Stimulated activated CD8-positive, alpha-beta memory T cell treated with anti-CD3 and anti-CD28 coated beads, Interleukin-2, amount 100 ng/mL, for 48 hours (primary cell): ENCODE results near the gene PHLDA1.
"Not testable (repeated sequence)": the region's sequence is repeated elsewhere in the genome, so short reads cannot be mapped to it uniquely, and the experiment has no call there.

Source experiments
- DNase-seq, 2 donors: peaks; one replicate each; pipeline ENCODE4 v3.0.0-alpha.2; 2020; ENCODE audit warnings: low read depth in 2 of 2

The PHLDA1 gene

DNA sequence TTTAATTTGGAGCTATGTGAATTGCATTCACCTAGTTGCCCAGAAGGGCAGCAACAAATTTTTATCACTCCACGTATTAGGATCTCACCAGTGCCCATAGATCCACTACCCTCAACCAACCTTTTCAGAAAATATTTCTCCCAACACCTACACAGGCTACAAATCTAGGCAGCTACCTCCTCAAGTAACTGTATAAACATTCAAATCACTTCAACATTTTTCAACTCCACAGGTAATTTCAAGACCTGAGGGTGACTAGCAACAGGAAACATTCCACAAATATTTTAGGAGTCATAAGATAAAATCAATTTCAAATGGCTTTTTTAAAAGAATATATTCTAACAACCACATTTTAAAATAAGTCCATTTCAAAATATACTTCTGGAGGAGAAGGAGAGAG lies 12.9 kb downstream of the PHLDA1 start:
- DNase-seq = no peak

DNA sequence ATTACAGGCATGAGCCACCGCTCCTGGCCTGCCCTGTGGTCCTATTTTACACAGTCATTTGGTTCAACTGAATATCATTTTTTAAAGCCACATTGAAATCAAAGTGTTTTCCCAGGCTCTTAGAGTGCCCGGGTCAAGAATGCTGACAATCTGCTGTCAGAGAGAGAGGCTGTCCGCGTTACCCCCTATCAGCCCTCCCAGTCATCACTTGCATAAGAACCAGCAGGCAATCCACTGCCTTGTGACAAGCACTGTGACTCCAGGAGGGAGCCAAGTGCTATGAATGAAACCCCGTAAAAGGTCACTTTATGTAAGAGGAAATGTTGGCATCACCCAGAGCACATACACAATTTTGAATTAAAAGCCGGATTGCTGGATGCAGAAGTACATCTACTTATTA lies 13.5 kb downstream of the PHLDA1 start:
- no peak for DNase-seq

DNA sequence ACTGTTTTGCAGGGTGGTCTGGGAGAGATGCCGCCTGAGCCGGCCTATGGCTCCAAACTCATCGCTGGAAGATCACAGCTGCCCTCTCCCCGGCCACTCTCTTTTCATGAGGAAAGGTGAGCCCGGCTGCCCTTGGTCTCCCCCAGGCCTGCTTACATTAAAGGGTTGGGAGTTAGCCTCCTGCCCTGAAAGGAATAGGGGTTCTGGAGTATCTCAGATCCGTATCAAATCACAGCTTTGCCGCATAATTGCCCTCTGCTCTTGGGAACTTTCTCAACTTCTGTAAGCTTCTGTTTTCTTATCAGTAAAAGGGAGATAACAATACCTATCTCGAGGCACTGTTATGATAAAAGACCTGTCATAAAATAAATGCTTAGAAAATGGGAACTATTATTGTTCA lies 17.6 kb downstream of the PHLDA1 start:
- no peak for DNase-seq

DNA sequence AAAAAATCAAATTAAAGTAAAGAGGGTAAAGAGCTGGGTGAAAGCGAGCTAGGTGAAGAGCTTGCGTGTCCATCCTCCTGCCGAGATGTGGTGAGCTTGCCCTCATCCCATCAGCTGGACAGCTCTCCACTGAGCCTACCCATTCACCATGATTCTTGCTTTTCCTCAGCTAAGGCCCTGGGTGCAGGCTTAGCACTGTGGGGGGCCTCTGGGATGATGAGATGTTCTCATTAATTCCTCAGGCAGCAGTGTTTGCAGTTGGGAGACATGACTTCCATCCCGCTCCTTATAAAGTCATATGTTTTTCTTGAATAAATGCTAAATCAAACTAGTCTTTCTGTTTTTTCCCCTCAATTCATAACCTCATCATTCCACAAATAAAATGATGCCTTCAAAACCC lies 18.0 kb downstream of the PHLDA1 start:
- no peak for DNase-seq

DNA sequence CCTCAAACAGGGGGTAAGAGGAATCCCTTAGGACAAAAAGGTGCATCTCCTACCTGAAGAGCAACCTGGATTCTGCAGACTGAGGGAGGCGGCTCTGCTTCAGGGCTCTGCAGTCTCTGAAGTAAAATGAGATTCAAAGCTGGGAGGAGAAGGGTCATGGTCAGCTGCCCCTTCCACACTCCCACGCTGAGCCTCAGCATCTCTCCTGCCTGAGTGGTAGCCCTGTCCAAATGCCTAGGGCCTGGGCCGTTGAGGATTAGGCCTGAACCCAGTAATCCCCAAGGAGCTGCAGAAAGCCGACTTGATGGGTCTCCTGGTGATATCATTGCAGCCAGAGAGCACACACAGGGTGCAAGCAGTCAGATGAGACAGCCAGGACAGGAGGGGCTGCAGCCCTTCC lies 18.9 kb downstream of the PHLDA1 start:
- DNase-seq = no peak

DNA sequence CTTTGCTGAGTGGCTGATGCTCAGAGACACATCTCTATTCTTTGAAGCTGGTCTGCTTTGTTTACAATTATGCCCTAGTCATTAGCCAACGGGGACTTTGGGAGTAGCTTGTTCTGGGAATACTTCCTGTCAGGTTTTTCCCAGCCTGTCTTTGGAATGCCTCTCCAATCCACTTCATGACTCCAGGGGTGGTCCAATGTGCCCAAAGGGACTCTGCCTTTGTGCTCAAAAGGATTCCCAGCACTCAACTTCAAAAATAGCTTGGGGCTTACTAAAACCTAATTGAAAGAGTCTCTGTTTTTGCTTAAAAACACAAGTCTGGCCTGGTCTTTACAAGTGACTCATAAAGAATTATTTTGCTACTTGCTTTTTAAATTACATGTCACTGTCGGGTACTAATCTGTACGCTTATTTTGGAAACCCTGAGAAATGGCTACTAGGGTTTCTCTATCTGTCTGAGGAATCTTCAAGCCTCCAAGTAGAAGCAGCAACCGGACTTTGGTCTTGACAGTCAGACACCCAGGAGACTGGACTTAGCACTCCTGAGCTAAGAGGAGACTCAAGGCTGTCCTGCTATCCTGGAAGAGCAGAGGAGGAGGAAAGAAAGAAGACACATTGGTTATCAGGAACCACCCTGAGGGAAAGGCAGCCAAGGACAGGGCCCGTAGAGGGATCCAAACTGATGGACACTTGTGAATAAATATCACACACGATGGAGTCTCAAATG lies 20.7 kb downstream of the PHLDA1 start:
- DNase-seq = no peak

DNA sequence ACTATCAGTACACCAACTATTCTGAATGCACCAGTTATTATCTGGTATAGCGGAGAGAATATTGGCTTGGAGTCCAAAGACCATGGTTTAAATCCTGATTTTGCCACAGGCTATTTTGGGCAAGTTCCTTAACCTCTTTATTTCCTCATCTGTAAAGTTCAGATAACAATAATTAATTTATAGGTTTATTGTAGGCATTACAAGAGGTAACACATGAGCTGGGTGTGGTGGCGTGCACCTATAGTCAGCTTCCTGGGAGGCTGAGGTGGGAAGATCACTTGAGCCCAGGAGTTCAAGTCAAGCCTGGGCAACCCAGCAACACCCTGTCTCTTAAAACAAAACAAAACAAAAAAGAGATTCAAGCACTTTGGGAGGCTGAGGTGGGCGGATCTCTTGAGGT lies 23.1 kb downstream of the PHLDA1 start:
- DNase-seq = no peak

DNA sequence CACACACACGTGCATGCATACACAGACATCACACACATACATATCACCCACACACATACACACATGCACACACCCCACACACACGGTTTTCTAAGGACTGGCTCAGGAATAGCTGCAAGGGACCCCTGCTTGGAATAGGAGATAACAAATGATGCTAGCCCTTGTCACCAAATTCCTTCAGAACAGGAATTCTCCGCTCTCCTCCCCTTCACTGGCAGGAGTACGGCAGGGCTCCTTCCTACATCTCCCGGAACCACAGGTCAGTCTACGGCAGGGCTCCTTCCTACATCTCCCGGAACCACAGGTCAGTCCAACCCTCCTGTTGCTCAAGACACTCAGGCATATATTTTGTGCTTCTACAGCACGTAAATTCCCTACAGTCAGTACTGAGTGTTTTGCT lies 23.9 kb downstream of the PHLDA1 start:
- DNase-seq = no peak

DNA sequence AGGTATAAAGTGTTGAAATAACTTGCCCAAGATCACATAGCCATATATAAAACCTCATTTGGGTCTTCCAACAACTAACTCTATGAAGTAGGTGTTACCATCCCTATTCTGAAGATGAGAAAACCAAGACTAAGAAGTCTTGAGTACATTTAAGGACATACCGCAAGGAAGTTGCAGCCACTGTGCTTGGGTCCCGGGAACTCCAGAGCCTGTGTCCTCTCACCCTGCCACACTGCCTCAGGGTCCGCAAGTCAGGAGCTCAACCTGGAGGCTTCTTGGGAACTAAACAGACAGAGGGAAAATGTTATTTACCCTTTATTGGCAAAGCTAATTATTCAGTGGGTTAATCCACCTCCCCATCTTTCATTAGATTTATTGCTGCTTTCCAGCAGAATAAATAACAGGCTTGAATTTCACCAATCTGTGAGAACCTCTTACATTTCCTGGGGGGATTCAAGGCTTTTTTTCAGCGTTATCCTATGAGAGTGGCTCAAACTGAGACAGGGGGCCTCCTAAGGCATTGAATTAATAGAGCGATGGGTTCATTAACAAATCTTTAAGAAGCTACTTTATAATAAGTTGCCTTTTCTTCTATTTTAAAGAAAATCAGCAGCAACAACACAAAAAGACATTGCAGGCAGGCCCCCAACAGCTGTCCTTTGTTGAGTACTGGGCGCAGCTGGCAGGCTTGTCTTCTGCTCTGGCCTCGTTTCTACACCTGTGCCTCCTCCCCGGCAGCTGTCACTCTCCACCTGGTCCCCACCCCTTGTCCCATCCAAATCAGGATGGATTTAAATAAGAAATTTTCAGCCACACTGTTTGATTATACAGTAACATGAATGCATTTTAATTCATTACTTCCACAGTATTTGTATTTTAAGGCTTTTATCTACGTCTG lies 25.3 kb downstream of the PHLDA1 start:
- no peak for DNase-seq

DNA sequence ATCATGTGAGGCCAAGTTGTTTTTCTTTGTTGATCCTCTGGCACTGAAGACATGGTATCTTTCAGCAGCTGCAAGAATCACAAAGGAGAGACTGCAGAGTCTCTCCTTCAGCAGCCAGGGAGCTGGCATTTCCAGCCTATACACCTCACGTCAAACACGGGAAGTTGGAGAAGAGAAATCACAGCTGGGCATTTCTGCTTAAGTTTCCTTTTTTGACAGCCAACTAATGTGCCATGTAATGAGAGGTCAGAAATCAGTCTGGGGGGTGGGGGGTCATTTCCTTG lies 28.3 kb downstream of the PHLDA1 start:
- DNase-seq = no peak

DNA sequence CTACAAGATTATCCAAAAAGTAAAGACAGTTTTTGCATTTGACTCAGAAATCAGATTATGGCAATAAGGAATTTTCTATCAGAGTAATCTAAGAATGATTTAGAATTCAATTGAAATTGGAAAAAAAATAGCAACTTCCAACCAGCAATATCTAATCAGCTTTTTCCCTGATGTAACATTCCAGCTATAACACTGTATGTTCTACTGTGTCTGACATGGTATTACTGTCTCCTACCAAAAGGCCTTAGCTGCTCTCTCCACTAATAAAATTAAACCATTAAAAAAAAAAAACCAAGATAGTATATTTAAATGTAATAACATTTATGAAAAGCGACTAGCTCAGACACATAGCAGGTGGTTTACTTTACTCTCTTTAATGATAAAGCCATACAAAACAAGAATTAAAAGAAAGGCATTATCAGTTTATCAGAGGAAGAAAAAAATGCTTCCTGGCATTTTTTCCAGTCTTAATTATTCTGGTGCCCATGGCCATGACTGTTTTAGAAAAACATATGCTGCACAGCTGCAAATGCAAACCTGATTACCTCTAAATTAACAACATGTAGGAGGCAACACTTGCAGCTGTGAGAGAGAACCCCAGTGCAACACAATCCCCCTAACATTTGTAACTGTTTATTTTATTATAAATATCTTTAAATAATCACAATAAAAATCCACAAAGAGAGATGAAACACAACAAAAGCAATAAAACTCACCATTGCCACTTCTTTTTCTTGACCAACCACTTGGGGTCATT lies 28.8 kb downstream of the PHLDA1 start:
- DNase-seq = no peak

DNA sequence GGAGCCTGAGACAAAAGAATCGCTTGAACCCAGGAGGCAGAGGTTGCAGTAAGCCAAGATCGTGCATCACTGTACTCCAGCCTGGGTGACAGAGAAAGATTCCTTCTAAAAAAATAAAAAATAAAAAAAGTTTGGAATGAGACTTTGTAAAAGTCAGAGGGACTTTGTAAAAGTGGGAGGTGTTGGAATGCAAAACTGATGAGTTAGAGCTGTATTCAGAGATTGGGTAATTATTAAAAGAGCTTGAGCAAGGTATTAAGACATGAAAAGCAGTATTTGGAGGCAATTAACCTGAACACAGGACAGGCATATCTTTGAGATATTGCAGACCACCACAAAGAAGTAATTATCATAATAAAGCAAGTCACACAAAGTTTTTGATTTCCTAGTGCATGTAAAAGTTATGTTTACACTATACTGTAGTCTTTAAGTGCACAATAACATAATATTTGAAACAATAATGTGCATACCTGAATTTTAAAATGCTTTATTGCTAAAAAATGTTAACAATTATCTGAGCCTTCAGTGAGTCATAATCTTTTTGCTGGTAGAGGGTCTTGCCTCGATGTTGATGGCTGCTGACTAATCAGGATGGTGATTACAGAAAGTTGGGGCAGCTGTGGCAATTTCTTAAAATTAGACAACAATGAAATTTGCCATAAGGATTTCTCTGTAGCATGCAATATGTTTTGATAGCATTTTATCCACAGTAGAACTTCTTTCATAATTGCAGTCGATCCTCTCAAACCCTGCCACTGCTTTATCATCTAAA lies 33.1 kb downstream of the PHLDA1 start:
- no peak for DNase-seq

DNA sequence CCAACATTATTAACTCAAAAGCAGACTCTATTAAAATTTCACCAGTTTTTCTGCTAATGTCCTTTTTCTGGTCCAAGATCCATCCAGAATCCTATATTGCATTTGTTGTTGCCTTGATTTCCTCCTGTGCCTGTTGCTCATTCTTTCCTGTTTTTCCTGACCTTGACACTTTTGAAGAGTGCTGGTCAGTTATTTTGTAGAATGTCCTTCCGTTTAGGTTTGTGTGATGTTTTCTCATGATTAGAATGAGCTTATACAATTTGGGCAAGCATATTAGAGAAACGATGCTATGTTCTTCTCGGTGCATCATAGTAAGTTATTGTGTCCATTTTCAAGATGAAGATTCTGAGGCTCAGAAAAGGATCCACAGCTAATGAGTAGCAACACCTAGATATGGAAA lies 33.9 kb downstream of the PHLDA1 start:
- no peak for DNase-seq

DNA sequence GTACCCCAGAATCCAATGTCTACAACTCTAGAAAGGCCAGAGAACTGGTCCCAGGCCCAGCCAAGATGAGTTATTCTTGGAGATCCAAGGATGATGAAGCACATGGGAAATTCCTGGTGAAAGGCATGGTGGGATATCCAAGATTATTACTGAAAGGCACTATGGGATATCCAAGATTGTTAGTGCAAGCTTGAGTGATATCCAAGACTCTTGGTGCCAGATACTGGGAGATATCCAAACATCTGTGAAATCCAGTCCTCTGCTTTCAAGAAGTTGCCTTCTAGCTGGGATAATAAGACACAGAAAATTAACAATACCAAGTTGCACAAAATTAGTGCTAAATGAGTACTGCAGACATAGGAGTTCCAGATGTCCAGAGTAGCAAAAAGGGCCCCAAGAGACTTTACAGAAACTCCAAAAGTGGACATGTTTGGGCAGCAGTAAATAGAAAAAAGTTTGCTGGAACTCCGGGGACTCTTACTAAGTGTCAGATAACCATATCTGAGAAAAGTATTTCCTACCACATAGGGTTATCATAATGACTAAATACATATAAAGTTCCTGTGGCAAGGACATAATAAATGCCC lies 34.6 kb downstream of the PHLDA1 start:
- DNase-seq = no peak

DNA sequence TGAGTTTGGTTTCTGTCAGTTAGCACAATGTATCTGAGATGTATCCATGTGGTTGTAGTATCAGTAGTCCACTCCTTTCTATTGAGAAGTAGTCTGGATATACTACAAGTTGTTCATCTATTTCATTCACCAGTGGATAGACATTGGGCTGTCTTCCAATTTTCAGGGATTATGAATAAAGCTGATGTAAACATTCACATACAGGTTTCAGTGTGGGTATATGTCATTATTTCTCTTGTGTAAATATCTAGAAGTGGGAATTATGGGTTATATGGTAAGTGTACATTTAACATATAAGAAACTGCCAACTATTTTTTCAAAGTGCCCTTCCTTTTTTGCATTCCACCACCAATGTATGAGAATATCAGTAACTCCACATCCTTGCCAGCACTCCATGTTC lies 35.9 kb downstream of the PHLDA1 start:
- DNase-seq = no peak

DNA sequence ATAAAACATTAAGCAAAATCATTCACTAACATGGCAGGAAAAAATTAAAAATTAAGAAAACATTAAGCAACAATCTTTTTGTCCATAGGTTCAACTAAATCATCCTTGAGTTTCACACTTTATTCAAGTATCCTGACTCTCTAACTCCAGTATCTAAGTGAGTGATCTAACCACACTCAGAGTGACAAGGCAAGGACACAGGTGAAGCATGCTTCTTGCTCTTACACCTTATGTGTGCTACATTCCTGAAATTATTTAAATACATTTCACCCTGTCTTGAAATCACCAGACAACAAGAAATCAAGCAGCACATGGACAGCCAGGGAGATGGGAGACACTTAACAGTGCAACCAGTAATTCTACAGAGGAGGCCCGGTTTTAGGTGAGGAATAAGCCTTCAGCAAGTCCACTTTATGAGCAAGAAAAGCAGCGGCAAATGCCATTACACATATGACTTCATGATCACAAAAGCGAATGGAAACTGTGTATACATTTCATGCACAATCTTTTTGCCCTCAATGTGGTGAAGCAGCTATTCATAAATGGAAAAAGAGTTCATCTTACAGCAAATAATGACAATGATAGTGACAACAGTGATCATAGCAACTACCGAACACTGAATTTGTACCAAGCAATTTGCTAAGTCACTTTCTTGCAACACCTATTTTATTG lies 37.4 kb downstream of the PHLDA1 start:
- no peak for DNase-seq

DNA sequence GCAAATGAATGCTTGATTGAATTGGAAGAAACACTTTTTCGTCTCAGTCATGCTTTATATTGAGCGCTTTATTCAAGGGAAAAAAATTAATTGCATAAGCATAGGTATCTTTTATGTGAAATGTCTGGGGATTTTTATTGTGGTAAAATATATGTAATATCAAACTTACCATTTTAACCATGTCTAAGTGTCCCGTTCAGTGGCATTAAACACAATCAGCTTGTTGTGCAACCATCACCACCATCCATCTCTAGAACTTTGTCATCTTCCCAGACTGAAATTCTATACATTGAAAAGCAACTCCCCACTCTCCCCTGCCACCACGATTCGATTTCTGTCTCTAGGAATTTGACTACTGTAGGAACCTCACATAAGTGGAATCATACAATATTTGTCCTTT lies 39.8 kb downstream of the PHLDA1 start:
- DNase-seq = no peak

DNA sequence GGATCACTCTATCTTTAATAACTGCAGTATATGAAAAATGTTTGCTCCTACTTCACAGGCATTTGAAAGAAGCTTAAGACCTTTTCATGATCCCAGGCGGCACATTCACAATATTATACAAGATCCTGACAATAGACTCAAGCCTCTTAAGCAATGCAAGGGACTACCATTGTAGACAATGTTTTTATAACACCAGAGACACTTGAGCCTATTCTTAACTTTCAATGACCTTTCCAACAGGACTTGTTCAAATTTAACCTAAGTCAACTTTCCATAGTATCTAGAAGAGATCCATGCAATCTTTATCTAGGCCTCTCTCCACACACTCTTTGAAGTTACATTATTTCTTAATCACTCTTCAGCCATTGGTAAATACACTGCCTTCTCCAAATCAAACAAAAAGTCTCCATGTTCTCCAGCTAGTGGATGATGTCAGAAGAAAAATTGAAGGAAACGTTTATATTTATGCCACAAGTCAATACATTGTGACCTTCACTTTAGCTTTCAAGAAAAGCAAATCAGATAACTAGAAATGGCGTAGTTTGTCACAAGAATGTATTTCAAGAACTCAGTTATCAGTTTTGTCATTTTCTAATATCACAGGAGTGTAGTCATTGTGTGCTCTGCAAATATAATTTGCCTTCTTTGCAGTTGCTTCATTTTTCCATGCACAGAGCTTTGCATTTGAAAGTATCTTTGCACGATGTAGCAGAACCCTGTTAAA lies 41.2 kb downstream of the PHLDA1 start:
- DNase-seq = no peak

DNA sequence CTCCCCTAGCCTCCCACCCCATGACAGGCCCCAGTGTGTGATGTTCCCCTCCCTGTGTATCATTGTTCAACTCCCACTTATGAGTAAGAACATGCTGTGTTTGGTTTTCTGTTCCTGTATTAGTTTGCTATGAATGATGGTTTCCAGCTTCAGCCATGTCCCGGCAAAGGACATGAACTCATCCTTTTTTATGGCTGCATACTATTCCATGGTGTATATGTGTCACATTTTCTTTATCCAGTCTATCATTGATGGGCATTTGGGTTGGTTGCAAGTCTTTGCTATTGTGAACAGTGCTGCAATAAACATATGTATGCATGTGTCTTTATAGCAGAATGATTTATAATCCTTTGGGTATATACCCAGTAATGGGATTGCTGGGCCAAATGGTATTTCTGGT lies 43.9 kb downstream of the PHLDA1 start:
- not testable (repeated sequence) for DNase-seq

DNA sequence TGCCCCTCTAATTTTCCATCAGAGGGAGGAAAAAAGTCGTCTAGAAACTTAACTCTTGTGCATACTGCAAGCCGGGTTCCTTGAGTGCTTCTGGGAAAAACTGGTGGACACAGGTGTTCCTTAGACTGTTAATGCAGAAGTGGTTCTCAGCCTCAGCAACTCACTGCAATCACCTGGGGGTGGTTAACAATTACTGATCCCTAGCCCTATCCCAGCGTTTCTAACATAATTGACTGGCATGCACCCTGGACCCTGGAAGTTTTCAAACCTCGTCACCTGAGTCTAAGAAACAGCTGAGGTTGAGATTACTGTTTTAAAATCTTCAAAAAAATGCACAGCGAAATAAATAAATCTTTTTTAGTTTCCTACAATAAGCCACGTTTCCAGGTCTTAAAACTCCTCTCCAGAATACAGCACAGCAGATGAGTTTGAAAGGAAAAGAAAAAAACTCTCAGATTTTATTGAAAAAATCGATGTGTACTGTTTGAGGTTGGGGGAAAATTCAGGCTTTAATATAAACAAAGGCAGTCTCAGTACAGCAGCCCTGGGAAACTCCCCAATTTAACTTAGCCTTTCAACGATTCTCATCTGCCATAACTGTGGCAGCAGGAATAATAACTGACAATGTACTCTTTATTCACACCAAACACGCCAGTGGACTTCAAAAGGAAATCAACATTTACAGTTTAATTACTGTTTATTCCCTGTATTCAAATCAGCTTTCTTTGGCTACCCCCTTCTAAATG lies 45.4 kb downstream of the PHLDA1 start:
- DNase-seq = no peak
